Measurements from ENCODE around the gene CELSR1.
"Not testable (repeated sequence)": the region's sequence is repeated elsewhere in the genome, so short reads cannot be mapped to it uniquely, and the experiment has no call there.

The CELSR1 gene

GRCh38 chr22:46399251-46400024 is 138.0 kb downstream of the CELSR1 start:
- no peak for DNase-seq (ENCODE audit: low read depth)
- H3K4me3 ChIP-seq (ENCODE audit: control insufficient read depth, low read depth, low read length) = no peak overlapping the region
- TF ChIP-seq, protein P1, sequence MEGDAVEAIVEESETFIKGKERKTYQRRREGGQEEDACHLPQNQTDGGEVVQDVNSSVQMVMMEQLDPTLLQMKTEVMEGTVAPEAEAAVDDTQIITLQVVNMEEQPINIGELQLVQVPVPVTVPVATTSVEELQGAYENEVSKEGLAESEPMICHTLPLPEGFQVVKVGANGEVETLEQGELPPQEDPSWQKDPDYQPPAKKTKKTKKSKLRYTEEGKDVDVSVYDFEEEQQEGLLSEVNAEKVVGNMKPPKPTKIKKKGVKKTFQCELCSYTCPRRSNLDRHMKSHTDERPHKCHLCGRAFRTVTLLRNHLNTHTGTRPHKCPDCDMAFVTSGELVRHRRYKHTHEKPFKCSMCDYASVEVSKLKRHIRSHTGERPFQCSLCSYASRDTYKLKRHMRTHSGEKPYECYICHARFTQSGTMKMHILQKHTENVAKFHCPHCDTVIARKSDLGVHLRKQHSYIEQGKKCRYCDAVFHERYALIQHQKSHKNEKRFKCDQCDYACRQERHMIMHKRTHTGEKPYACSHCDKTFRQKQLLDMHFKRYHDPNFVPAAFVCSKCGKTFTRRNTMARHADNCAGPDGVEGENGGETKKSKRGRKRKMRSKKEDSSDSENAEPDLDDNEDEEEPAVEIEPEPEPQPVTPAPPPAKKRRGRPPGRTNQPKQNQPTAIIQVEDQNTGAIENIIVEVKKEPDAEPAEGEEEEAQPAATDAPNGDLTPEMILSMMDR (conservative IDR thresholded peaks at IDR 0.05; ENCODE audit: control insufficient read depth, insufficient read depth, low read depth, low read length) = no peak

DNA sequence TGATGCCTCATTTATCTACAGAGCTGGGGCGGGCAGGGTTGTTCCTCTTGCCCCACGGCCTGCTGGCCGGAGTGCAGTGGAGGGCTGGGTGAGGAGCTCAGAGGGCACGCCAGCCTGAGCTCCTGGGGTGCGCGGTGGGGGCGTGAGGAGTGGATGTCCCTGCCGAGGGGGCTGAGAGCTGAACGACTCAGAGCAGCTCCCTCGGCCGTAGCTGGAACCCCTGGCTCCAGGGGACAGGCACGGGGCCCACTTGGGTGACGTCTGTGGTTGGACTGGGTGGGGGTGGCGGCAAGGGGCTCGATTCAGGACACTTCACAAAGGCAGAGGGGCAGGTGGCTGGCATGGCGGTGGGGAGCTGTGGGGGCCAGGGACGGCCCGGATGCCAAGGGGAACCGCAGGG is 139.5 kb downstream of the CELSR1 start:
- no peak overlapping the region for H3K4me3 ChIP-seq (ENCODE audit: control insufficient read depth, low read depth, low read length)
- DNase-seq (ENCODE audit: low read depth) = no peak
- TF ChIP-seq, protein P1 (conservative IDR thresholded peaks at IDR 0.05; ENCODE audit: control insufficient read depth, insufficient read depth, low read depth, low read length) = no peak

- H3K4me3 ChIP-seq (ENCODE audit: control insufficient read depth, low read depth, low read length) = no peak overlapping the region
- no peak for DNase-seq (ENCODE audit: low read depth)
- TF ChIP-seq, protein P1 (conservative IDR thresholded peaks at IDR 0.05; ENCODE audit: control insufficient read depth, insufficient read depth, low read depth, low read length) = no peak
Measured at GRCh38 chr22:46397514-46397913, 139.9 kb downstream of the CELSR1 start.

DNA sequence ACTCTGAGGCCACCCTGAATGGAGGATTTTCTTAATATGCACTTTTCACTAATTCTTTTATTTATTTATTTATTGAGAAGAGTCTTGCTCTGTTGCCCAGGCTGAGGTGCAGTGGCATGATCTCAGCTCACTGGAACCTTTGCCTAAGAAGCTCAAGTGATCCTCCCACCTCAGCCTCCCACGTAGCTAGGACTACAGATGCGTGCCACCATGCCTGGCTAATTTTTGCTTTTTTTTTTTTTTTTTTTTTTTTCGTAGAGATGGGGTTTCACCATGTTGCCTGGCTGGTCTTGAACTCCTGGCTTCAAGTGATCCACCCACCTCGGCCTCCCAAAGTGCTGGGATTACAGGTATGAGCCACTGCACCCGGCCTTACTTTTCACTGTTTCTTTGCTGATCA is 140.4 kb downstream of the CELSR1 start:
- not testable (repeated sequence) for H3K4me3 ChIP-seq (ENCODE audit: control insufficient read depth, low read depth, low read length); DNase-seq (ENCODE audit: low read depth)

- DNase-seq (ENCODE audit: low read depth) = no peak
- TF ChIP-seq, protein P1 (conservative IDR thresholded peaks at IDR 0.05; ENCODE audit: control insufficient read depth, insufficient read depth, low read depth, low read length) = no peak
- H3K4me3 ChIP-seq (ENCODE audit: control insufficient read depth, low read depth, low read length) = no peak overlapping the region
Measured at GRCh38 chr22:46395145-46395544, 142.3 kb downstream of the CELSR1 start.

DNA sequence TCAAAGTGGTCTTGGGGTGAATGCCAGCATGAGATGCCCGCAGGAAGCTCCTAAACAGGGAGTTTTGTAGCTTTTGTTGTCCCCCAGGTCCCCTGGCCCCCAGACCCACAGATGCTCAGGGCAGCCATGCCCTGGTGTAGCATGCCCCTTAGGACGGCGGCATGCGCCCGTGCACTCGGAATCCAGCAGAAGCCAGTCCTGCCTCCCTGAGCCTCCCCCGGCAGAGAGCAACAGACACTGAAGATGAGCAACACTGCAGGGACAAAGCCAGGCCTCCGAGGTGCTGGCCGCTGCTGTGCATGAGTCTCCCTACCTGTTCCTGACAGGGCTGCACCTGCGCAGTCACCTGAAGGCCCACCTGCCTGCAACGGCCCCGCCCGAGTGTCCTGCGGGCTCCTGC is 142.8 kb downstream of the CELSR1 start:
- no peak overlapping the region for H3K4me3 ChIP-seq (ENCODE audit: control insufficient read depth, low read depth, low read length)
- TF ChIP-seq, protein P1 (conservative IDR thresholded peaks at IDR 0.05; ENCODE audit: control insufficient read depth, insufficient read depth, low read depth, low read length) = no peak
- no peak for DNase-seq (ENCODE audit: low read depth)

DNA sequence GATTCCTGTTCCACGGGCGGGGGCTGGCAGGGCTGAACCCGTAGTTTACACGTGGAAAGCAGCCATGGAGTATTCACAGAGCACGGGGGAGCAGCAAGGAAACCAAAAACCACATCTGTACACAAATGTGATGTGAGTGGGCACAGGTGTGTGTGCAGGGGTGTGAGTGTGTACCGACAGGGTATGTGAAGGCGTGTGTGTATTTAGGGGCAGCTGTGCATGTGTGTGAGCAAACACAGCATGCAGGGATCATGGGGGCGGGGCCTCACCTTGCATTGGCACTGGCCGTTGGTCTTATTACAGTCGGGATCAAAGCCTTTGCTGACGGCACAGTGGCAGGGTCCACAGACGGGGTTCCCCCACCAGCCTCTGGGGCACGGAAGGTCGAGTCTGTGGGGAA is 143.5 kb downstream of the CELSR1 start:
- TF ChIP-seq, protein P1 (conservative IDR thresholded peaks at IDR 0.05; ENCODE audit: control insufficient read depth, insufficient read depth, low read depth, low read length) = no peak
- no peak for DNase-seq (ENCODE audit: low read depth)
- no peak overlapping the region for H3K4me3 ChIP-seq (ENCODE audit: control insufficient read depth, low read depth, low read length)
